Panc1 (cell line): Measurements from ENCODE around the gene LRRC1. TPM values are rescaled to one million over a fixed set of nuclear protein-coding genes. Genes with fewer than 3 reads are reported as not detected.

Source experiments
- ATAC-seq: fragments of 200-7000 bp; cut with Tn5 transposase; 2 replicates; pipeline ENCODE4 v1.9.1; 2020; ENCODE audit warnings: mild to moderate bottlenecking, moderate library complexity
- Bru-seq: library from RNA; stranded (reverse); fragments of 400-500 nt; gene quantifications from one replicate; lab custom pipeline; 2021; lab: Mats Ljungman, UMichigan
- BruChase-seq, 2 experiments: library from RNA; stranded (reverse); fragments of 400-500 nt; gene quantifications; one replicate each; lab custom pipeline; 2021; lab: Mats Ljungman, UMichigan
- BruUV-seq: library from RNA; stranded (reverse); fragments of 400-500 nt; replicated peaks from 2 replicates; lab custom pipeline; 2021; lab: Mats Ljungman, UMichigan
- CTCF ChIA-PET: fragments of 300-600 bp; sonication (Branson Sonifier 250); formaldehyde crosslinking; loops from one replicate; lab custom pipeline; 2022; ENCODE audit warnings: antibody characterized with exemption; lab: Charles Lee
- POLR2A ChIA-PET: fragments of 300-600 bp; sonication (Branson Sonifier 250); formaldehyde crosslinking; loops from one replicate; lab custom pipeline; 2022; ENCODE audit warnings: antibody characterized with exemption; lab: Charles Lee
- DNase-seq: peaks from one replicate; pipeline ENCODE4 v3.0.0-alpha.2; 2010; ENCODE audit warnings: low read depth, low spot score
- H3K27ac ChIP-seq: 2 replicates; pipeline ENCODE4 v1.5.1; 2011; ENCODE audit warnings: mild to moderate bottlenecking, low read length, inconsistent platforms
- H3K27me3 ChIP-seq: fragments of 200-500 bp; sonication (Bioruptor generic); 2 replicates; pipeline ENCODE4 v1.6.0; 2014; ENCODE audit warnings: low read length, inconsistent platforms; ENCODE audit not compliant: control insufficient read depth, insufficient read depth
- H3K36me3 ChIP-seq: fragments of 200-500 bp; sonication (Bioruptor generic); 2 replicates; pipeline ENCODE4 v1.5.1; 2014; ENCODE audit warnings: inconsistent platforms, mild to moderate bottlenecking, low read length, moderate library complexity; ENCODE audit not compliant: control insufficient read depth, insufficient read depth
- H3K4me1 ChIP-seq: 2 replicates; pipeline ENCODE4 v1.5.1; 2011; ENCODE audit warnings: inconsistent platforms, mild to moderate bottlenecking, low read length, moderate library complexity; ENCODE audit not compliant: control insufficient read depth, insufficient read depth
- H3K4me3 ChIP-seq, 2 experiments: 2 replicates each; pipeline ENCODE4 v1.5.1; 2011 to 2012; ENCODE audit warnings: low read depth in 2 of 2, low read length in 2 of 2, mild to moderate bottlenecking in 2 of 2, inconsistent platforms in 1 of 2, moderate library complexity in 1 of 2
- H3K9me3 ChIP-seq: fragments of 200-500 bp; sonication (Bioruptor generic); 2 replicates; pipeline ENCODE4 v1.5.1; 2014; ENCODE audit warnings: low read depth, mild to moderate bottlenecking, inconsistent platforms, low read length, moderate library complexity; ENCODE audit not compliant: control insufficient read depth, insufficient read depth
- POLR2AphosphoS5 ChIP-seq: IDR thresholded peaks from 2 replicates; pipeline ENCODE4 v1.6.1; 2012; ENCODE audit warnings: mild to moderate bottlenecking, low read depth, low read length, moderate library complexity
- REST ChIP-seq, 2 experiments: IDR thresholded peaks; 2 replicates each; pipeline ENCODE4 v1.6.1; 2011 to 2012; ENCODE audit warnings: low read depth in 2 of 2, control low read depth in 1 of 2, low read length in 1 of 2, mild to moderate bottlenecking in 1 of 2, moderate library complexity in 1 of 2; ENCODE audit not compliant: insufficient read depth in 1 of 2
- SIN3A ChIP-seq: IDR thresholded peaks from 2 replicates; pipeline ENCODE4 v1.6.1; 2012; ENCODE audit warnings: low read depth, mild to moderate bottlenecking, low read length, moderate library complexity, borderline replicate concordance; ENCODE audit not compliant: insufficient read depth
- TCF7L2 ChIP-seq: IDR thresholded peaks from 2 replicates; pipeline ENCODE4 v1.6.1; 2011; ENCODE audit warnings: mild to moderate bottlenecking, low read depth, low read length, inconsistent platforms
- in situ Hi-C: cut with HindIII; loops from 2 replicates; pipeline ENCODE4 v1.10.0; 2016; ENCODE audit warnings: low sequenced_read_pairs, low pct_unique_long_range_greater_than_20kb
- intact Hi-C: fragments of 100-400 bp; cut with micrococcal nuclease; formaldehyde crosslinking; loops from one replicate; pipeline ENCODE4 v1.10.0; 2022; ENCODE audit not compliant: unreplicated experiment
- long read RNA-seq: library from polyadenylated mRNA; unstranded; transcript quantifications from one replicate; pipeline ENCODE4 v2.0.0, GENCODE V29; 2021; ENCODE audit not compliant: unreplicated experiment
- polyA plus RNA-seq: library from polyadenylated mRNA; unstranded; fragments of >200 nt; gene quantifications from one replicate; pipeline ENCODE4 v1.2.1, GENCODE V29; 2012; ENCODE audit warnings: missing spikeins; ENCODE audit not compliant: insufficient read length
- total RNA-seq: library from RNA; stranded (reverse); gene quantifications from one replicate; pipeline ENCODE4 v1.2.1, GENCODE V29; 2021; ENCODE audit not compliant: unreplicated experiment
- TF ChIP-seq, protein P1 (sequence below): fragments of 450-650 bp; IDR thresholded peaks from 2 replicates; pipeline ENCODE4 v1.5.1; 2017; ENCODE audit warnings: mild to moderate bottlenecking

LRRC1 gene
- total RNA-seq = 13.8 TPM
- polyA plus RNA-seq = 8.0 TPM
- percentile 76 among the genes with signal in this experiment for Bru-seq, nascent RNA
- BruChase-seq, experiment 1, labeled RNA remaining after a 2-hour chase = percentile 61 among the genes with signal in this experiment
- BruChase-seq, experiment 2, labeled RNA remaining after a 6-hour chase = percentile 58 among the genes with signal in this experiment
- long read RNA-seq, transcript LRRC1-202 (14 exons, 3,180 nt) = major isoform, 100 of 127 reads
- long read RNA-seq, partial matches to known transcripts = 1 of 127 reads
- long read RNA-seq, other reads (novel, unspliced or antisense) = 24 of 127 reads

GRCh38 chr6:53794720-53795339 is at the start of gene LRRC1:
TSS of gene LRRC1 (plus strand) at chr6:53795005. CDS start at chr6:53795257, 252 bp downstream.
- peak; percentile 58 for DNase-seq
- Histone ChIP-seq H3K36me3 (no peaks in the 10 kb centered on the region; the same call in 1 of the 2 replicates), H3K9me3 (peaks cover 6% of the 10 kb centered on the region; the same call in 1 of the 2 replicates), H3K27me3 (no peaks in the 10 kb centered on the region), H3K27ac (peak within 1 kb of the TSS; percentile 64), H3K4me3 (peak within 1 kb of the TSS; percentile 72 to 88), H3K4me1 (peaks cover 19% of the 10 kb centered on the region)
- BruUV-seq = no TSS peak
- intact Hi-C loops (loop anchor here (5.0 kb wide), 1 partner anchor 162 kb away; no protein-coding TSS in a partner anchor), in situ Hi-C loops (no loop called here)
- TF ChIP-seq POLR2AphosphoS5 = peak; percentile 92
- TF ChIP-seq SIN3A = 0 out of 2 replicates have a peak, but pooled peaks have one; percentile 58
- TF ChIP-seq, protein P1, sequence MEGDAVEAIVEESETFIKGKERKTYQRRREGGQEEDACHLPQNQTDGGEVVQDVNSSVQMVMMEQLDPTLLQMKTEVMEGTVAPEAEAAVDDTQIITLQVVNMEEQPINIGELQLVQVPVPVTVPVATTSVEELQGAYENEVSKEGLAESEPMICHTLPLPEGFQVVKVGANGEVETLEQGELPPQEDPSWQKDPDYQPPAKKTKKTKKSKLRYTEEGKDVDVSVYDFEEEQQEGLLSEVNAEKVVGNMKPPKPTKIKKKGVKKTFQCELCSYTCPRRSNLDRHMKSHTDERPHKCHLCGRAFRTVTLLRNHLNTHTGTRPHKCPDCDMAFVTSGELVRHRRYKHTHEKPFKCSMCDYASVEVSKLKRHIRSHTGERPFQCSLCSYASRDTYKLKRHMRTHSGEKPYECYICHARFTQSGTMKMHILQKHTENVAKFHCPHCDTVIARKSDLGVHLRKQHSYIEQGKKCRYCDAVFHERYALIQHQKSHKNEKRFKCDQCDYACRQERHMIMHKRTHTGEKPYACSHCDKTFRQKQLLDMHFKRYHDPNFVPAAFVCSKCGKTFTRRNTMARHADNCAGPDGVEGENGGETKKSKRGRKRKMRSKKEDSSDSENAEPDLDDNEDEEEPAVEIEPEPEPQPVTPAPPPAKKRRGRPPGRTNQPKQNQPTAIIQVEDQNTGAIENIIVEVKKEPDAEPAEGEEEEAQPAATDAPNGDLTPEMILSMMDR = no peak
- ATAC-seq = peak; percentile 87
- ChIA-PET CTCF (interaction anchor here (0.6 to 2.3 kb wide), 6 partner anchors 25 to 1469 kb away, joined by 3 to 26 read pairs (median 4); no protein-coding TSS in a partner anchor), POLR2A (interaction anchor here (0.9 to 1.3 kb wide), 2 partner anchors 21 to 161 kb away, joined by 3 to 5 read pairs; no protein-coding TSS in a partner anchor)

DNA sequence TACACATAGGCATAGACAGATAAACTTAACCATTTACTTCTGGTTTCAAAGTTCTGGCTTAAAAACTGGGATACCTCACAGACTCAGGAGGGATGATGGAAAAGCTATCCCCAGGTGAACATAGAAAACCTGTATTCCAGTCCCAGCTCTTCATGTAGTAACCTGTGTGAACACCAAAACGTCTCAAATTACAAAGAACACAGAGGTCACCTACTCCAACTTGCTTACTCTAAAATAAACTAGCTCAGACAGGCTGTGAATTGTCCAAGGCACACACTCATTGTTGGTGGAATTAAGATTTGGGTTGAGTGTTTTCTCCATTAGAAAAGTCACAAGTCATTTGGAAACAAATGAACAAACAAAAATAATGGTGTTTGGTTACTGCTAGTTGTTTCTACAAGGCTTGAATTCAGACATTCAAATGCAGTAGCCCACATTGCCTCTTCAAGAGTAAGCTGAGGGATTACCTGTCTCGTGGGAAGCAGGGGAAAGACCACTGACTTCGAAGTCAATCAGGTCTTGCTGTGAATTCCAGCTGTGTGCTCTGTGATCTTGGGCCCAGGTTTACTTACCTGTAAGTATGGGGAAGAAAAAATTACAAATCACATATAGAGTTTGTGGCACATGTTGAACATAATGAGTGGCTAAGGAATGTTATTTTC is 48.2 kb upstream of the LRRC1 start:
- POLR2A ChIA-PET = no interaction called here
- BruUV-seq = no TSS peak

More for the DNA sequence above, 48.2 kb upstream of the LRRC1 start:
- H3K4me3 ChIP-seq = no peak overlapping the region
- intact Hi-C loops = no loop called here
- TF ChIP-seq TCF7L2 (no peak), REST (IDR thresholded peaks at IDR 0.05; ENCODE audit: insufficient read depth in 1 of 2, low read depth in 2 of 2, low read length in 1 of 2) (no peak), POLR2AphosphoS5 (no peak), SIN3A (no peak)
- TF ChIP-seq, protein P1 = no peak
- no peak for ATAC-seq
- no peaks in the 10 kb centered on the region for H3K27me3 ChIP-seq
- CTCF ChIA-PET = no interaction called here
- no peaks in the 10 kb centered on the region for H3K9me3 ChIP-seq
- no peak for DNase-seq
- H3K27ac ChIP-seq = no peak overlapping the region
- in situ Hi-C loops = no loop called here
- H3K36me3 ChIP-seq = no peaks in the 10 kb centered on the region
- H3K4me1 ChIP-seq = no peaks in the 10 kb centered on the region
